ENCODE results near the gene C6orf141. TPM values are rescaled to one million over a fixed set of nuclear protein-coding genes. Genes with fewer than 3 reads are reported as not detected.

The C6orf141 gene
- total and polyA plus RNA-seq, 2 of the 8 experiments (the other 6 are each of a cell fraction or from before 2014, with no cell fraction given) = 7.6 to 16.1 TPM

GRCh38 chr6:49516147-49516505 is 34.3 kb upstream of the C6orf141 start (continued):
- TF ChIP-seq SP4 (IDR thresholded peaks at IDR 0.05; ENCODE audit: low read length) (no peak), POLR2AphosphoS5 (IDR thresholded peaks at IDR 0.05; ENCODE audit: low read depth, low read length) (no peak), TEAD4 (IDR thresholded peaks at IDR 0.05; ENCODE audit: low read depth, low read length) (no peak), TAF1 (IDR thresholded peaks at IDR 0.05; ENCODE audit: low read depth, low read length) (no peak), GTF2F1 (IDR thresholded peaks at IDR 0.05; ENCODE audit: borderline replicate concordance, low read depth, low read length) (no peak), SIX5 (IDR thresholded peaks at IDR 0.05; ENCODE audit: low read depth, low read length) (no peak)
- TF ChIP-seq, protein P1, sequence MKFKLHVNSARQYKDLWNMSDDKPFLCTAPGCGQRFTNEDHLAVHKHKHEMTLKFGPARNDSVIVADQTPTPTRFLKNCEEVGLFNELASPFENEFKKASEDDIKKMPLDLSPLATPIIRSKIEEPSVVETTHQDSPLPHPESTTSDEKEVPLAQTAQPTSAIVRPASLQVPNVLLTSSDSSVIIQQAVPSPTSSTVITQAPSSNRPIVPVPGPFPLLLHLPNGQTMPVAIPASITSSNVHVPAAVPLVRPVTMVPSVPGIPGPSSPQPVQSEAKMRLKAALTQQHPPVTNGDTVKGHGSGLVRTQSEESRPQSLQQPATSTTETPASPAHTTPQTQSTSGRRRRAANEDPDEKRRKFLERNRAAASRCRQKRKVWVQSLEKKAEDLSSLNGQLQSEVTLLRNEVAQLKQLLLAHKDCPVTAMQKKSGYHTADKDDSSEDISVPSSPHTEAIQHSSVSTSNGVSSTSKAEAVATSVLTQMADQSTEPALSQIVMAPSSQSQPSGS (IDR thresholded peaks at IDR 0.05; ENCODE audit: low read length) = no peak
